ENCODE measurements around the gene KRT1. TPM values are rescaled to one million over a fixed set of nuclear protein-coding genes. Genes with fewer than 3 reads are reported as not detected.

KRT1 gene
- total RNA-seq, 2 donors from 2014 or later: 3.5 TPM; not detected in 1

- Histone ChIP-seq H3K27me3 (replicated peaks; ENCODE audit: insufficient read depth) (no peaks in the 10 kb centered on the region), H3K4me3 (no peak overlapping the region), H3K27ac (no peak overlapping the region), H3K9me3 (no peaks in the 10 kb centered on the region), H3K36me3 (no peaks in the 10 kb centered on the region), H3K4me1 (ENCODE audit: control insufficient read depth in 1 of 2, low read depth in 2 of 2) (no peaks in the 10 kb centered on the region)
- ATAC-seq (ENCODE audit: insufficient number of reproducible peaks, low FRiP score, low read depth) (no peak), DNase-seq (ENCODE audit: low spot score) (no peak)
- no peak for TF ChIP-seq CTCF (IDR thresholded peaks at IDR 0.05)
Measured at GRCh38 chr12:52701281-52701680, 21.1 kb upstream of the KRT1 start.

GRCh38 chr12:52699960-52700359 lies 19.8 kb upstream of the KRT1 start:
- Histone ChIP-seq H3K36me3 (no peaks in the 10 kb centered on the region), H3K27me3 (replicated peaks; ENCODE audit: insufficient read depth) (no peaks in the 10 kb centered on the region), H3K4me3 (no peak overlapping the region), H3K27ac (no peak overlapping the region), H3K9me3 (no peaks in the 10 kb centered on the region), H3K4me1 (ENCODE audit: control insufficient read depth in 1 of 2, low read depth in 2 of 2) (no peaks in the 10 kb centered on the region)
- no peak for ATAC-seq (ENCODE audit: insufficient number of reproducible peaks, low FRiP score, low read depth)
- no peak for DNase-seq (ENCODE audit: low spot score)
- TF ChIP-seq CTCF (IDR thresholded peaks at IDR 0.05): no peak

- no peaks in the 10 kb centered on the region for H3K27me3 ChIP-seq (replicated peaks; ENCODE audit: insufficient read depth)
- H3K36me3 ChIP-seq: no peaks in the 10 kb centered on the region
Measured at GRCh38 chr12:52699373-52699772, 19.2 kb upstream of the KRT1 start.

GRCh38 chr12:52698651-52699340 lies 18.6 kb upstream of the KRT1 start:
- TF ChIP-seq CTCF (IDR thresholded peaks at IDR 0.05): no peak
- no peaks in the 10 kb centered on the region for H3K36me3 ChIP-seq
- H3K27ac ChIP-seq: no peak overlapping the region
- no peaks in the 10 kb centered on the region for H3K27me3 ChIP-seq (replicated peaks; ENCODE audit: insufficient read depth)
- DNase-seq (ENCODE audit: low spot score) (no peak), ATAC-seq (ENCODE audit: insufficient number of reproducible peaks, low FRiP score, low read depth) (no peak)
- no peaks in the 10 kb centered on the region for H3K9me3 ChIP-seq
- H3K4me1 ChIP-seq (ENCODE audit: control insufficient read depth in 1 of 2, low read depth in 2 of 2): no peaks in the 10 kb centered on the region
- H3K4me3 ChIP-seq: no peak overlapping the region

More at GRCh38 chr12:52699373-52699772, 19.2 kb upstream of the KRT1 start:
- TF ChIP-seq CTCF (IDR thresholded peaks at IDR 0.05): no peak
- DNase-seq (ENCODE audit: low spot score) (no peak), ATAC-seq (ENCODE audit: insufficient number of reproducible peaks, low FRiP score, low read depth) (no peak)
- H3K4me1 ChIP-seq (ENCODE audit: control insufficient read depth in 1 of 2, low read depth in 2 of 2): no peaks in the 10 kb centered on the region
- H3K4me3 ChIP-seq: no peak overlapping the region
- no peak overlapping the region for H3K27ac ChIP-seq
- H3K9me3 ChIP-seq: no peaks in the 10 kb centered on the region

GRCh38 chr12:52697058-52697582 lies 16.9 kb upstream of the KRT1 start:
- no peaks in the 10 kb centered on the region for H3K36me3 ChIP-seq
- TF ChIP-seq CTCF (IDR thresholded peaks at IDR 0.05): no peak
- no peak overlapping the region for H3K27ac ChIP-seq
- no peaks in the 10 kb centered on the region for H3K9me3 ChIP-seq
- no peak overlapping the region for H3K4me3 ChIP-seq
- ATAC-seq (ENCODE audit: insufficient number of reproducible peaks, low FRiP score, low read depth) (no peak), DNase-seq (ENCODE audit: low spot score) (no peak)
- no peaks in the 10 kb centered on the region for H3K27me3 ChIP-seq (replicated peaks; ENCODE audit: insufficient read depth)
- no peaks in the 10 kb centered on the region for H3K4me1 ChIP-seq (ENCODE audit: control insufficient read depth in 1 of 2, low read depth in 2 of 2)

Measured in thoracic aorta (tissue), 2 donors.